Right lobe of liver (tissue), 4 donors: ENCODE results near the gene ACADL.

Experiments
- CTCF ChIP-seq, 4 donors: fragments of 200-600 bp in 3 of 4; fragments of 450-650 bp in 1 of 4; IDR thresholded peaks; one replicate each; pipeline versions ENCODE4 v1.5.1 to v1.8.0; 2016 to 2022; ENCODE audit warnings: antibody characterized with exemption in 4 of 4, mild to moderate bottlenecking in 2 of 4
- POLR2A ChIP-seq: fragments of 450-650 bp; IDR thresholded peaks from one replicate; pipeline ENCODE4 v1.6.1; 2017; ENCODE audit warnings: antibody characterized with exemption, mild to moderate bottlenecking
- donor health status: DM: no; HTN: no; CAD: no.
- donor health status: DM: no; HTN: no; CAD: no.
- donor health status: DM: no; HTN: yes; CAD: no.

DNA sequence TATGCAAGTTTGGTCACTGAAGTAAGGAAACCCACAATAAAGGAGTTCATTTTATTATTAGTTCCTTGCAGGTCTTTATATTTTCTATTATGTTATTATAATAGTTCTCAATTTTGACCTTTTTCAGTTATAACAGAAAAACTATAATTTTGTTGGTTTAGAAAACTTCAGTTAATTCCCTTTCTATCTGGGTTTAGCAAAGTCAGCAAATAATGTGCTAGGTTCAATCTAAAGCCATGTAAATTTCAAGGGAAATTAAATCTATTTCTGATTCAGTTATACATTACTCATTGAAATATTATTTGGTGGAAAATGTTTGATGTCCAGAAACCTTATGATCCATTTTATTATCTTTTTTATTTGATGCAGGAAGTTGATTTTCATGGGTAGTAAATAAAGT, 46.1 kb upstream of the ACADL start:
- no peak for TF ChIP-seq CTCF (IDR thresholded peaks at IDR 0.05)
- TF ChIP-seq POLR2A = no peak
